ENCODE results near the gene CHRM4.

DNA sequence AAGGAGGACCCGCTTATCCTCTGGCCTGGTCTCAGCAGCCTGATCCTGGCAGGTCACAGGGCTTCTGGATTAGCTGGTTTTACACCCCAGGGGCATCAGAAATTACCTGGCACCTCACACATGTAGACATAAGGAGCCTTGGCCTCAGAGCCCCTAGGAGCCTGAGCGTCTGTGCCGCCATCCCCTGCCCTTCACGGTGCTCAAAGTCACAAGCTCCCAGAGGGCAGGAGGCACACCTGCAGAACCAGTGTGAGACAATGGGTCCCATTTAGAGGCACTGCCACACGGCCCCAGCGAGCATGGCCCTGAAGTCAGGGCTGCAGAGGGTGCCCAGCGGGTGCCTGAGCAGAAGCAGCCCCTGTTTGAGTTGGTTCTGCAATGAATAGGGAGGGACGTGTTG is 40.4 kb downstream of the CHRM4 start:
- no peak for TF ChIP-seq POLR2AphosphoS5 (IDR thresholded peaks at IDR 0.05; ENCODE audit: borderline replicate concordance, low read depth, low read length)
- no peak for TF ChIP-seq EZH2 (IDR thresholded peaks at IDR 0.05)
- no peak for TF ChIP-seq FOXP2 (optimal IDR thresholded peaks at IDR 0.05; ENCODE audit: control extremely low read depth, extremely low read length, insufficient read depth)

Data from SK-N-MC (cell line).